ENCODE results near the gene EHD4. TPM values are rescaled to one million over a fixed set of nuclear protein-coding genes. Genes with fewer than 3 reads are reported as not detected.

EHD4 gene
- total and polyA plus RNA-seq, 2 donors (not counting 3 experiments of a cell fraction or from before 2014, with no cell fraction given): 96.7 to 128 TPM

DNA sequence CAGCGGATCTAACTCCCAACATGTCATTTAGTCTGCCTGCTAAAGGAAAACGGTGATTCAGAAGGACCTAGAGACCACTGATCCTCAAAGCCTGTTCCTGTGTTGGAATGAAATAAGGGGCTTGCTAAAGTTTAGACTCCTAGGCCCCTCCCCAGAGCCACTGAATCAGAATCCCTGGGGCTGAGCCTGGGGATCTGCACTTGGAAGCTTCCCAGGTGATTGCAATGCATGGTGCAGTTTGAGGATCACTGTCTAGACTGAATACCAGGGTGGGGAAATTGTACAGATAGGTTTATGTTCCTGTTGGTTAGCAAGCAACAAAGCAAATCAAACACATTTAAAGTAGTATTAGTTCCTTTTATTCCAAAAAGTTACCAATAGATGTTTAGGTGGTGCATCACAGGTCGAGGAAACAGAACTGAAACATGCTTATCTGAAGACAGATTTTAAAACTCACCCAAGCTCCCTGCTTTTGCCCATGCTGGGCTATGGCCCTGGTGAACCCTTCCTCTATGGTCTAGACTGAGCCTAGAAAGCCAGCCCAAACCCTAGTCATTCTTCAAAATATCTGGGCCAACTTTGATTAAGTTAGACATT is 48.9 kb downstream of the EHD4 start:
- H3K4me2 ChIP-seq (ENCODE audit: insufficient read depth, low read length): no peak overlapping the region
- TF ChIP-seq FOS (IDR thresholded peaks at IDR 0.05; ENCODE audit: borderline replicate concordance, insufficient read depth, low read length): no peak
- no peak for TF ChIP-seq EZH2 (IDR thresholded peaks at IDR 0.05; ENCODE audit: borderline replicate concordance, low read depth, low read length, severe bottlenecking)
- no peak for TF ChIP-seq POLR2AphosphoS5 (IDR thresholded peaks at IDR 0.05; ENCODE audit: insufficient read depth, low read depth, low read length)
- no peak for TF ChIP-seq MAX (IDR thresholded peaks at IDR 0.05; ENCODE audit: insufficient read depth, insufficient read length)
- TF ChIP-seq POLR2A (IDR thresholded peaks at IDR 0.05; ENCODE audit: low read depth, low read length): no peak
- no peak for TF ChIP-seq GATA2 (IDR thresholded peaks at IDR 0.05; ENCODE audit: insufficient read depth, insufficient read length, low read depth, low read length)
- TF ChIP-seq JUN (IDR thresholded peaks at IDR 0.05; ENCODE audit: borderline replicate concordance, insufficient read depth, insufficient read length, low read depth): no peak
- TF ChIP-seq MYC (IDR thresholded peaks at IDR 0.05; ENCODE audit: low read depth, low read length): no peak
- TF ChIP-seq, protein P1, sequence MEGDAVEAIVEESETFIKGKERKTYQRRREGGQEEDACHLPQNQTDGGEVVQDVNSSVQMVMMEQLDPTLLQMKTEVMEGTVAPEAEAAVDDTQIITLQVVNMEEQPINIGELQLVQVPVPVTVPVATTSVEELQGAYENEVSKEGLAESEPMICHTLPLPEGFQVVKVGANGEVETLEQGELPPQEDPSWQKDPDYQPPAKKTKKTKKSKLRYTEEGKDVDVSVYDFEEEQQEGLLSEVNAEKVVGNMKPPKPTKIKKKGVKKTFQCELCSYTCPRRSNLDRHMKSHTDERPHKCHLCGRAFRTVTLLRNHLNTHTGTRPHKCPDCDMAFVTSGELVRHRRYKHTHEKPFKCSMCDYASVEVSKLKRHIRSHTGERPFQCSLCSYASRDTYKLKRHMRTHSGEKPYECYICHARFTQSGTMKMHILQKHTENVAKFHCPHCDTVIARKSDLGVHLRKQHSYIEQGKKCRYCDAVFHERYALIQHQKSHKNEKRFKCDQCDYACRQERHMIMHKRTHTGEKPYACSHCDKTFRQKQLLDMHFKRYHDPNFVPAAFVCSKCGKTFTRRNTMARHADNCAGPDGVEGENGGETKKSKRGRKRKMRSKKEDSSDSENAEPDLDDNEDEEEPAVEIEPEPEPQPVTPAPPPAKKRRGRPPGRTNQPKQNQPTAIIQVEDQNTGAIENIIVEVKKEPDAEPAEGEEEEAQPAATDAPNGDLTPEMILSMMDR (IDR thresholded peaks at IDR 0.05; ENCODE audit: extremely low read depth in 1 of 2, insufficient read depth in 1 of 2, low read depth in 1 of 2, low read length in 2 of 2): no peak
- POLR2A ChIA-PET: interaction anchor here (1.1 kb wide), 1 partner anchor 17 kb away, joined by 3 read pairs; no protein-coding TSS in a partner anchor

More for the DNA sequence above, 48.9 kb downstream of the EHD4 start:
- DNase-seq (ENCODE audit: low read depth, low spot score) (no peak), FAIRE-seq (no peak)
- H3K9me3 ChIP-seq (replicated peaks; ENCODE audit: control insufficient read depth, insufficient read depth, low read length): no peaks in the 10 kb centered on the region
- H3K4me1 ChIP-seq (ENCODE audit: control insufficient read depth, extremely low read depth, insufficient read depth, low read length): peaks cover 65% of the 10 kb centered on the region
- H3K36me3 ChIP-seq (ENCODE audit: control insufficient read depth in 2 of 2, extremely low read depth in 1 of 2, insufficient read depth in 2 of 2, low read length in 2 of 2): peaks cover 14 to 31% of the 10 kb centered on the region in 2 experiments
- H3K9me1 ChIP-seq (replicated peaks; ENCODE audit: control insufficient read depth, extremely low read depth, insufficient read depth, low read length): no peaks in the 10 kb centered on the region
- dilution Hi-C loops (cut with MboI; ENCODE audit: extremely low pct_ligation_motif_present, low sequenced_read_pairs) (no loop called here), intact Hi-C loops (cut with micrococcal nuclease) (no loop called here)
- no TSS peak for BruUV-seq (replicated peaks)
- H3K79me2 ChIP-seq (ENCODE audit: control insufficient read depth, insufficient read depth, low read length): peaks cover 94% of the 10 kb centered on the region
- no peak overlapping the region for H2AFZ ChIP-seq (ENCODE audit: low read depth, low read length)
- no peak overlapping the region for H3K27ac ChIP-seq (ENCODE audit: insufficient read depth, low read depth, low read length)
- H3K9ac ChIP-seq (replicated peaks; ENCODE audit: extremely low read depth, insufficient read depth, low read length): no peak overlapping the region
- H3K27me3 ChIP-seq (ENCODE audit: control insufficient read depth in 2 of 2, insufficient read depth in 2 of 2, low read length in 2 of 2): no peaks in the 10 kb centered on the region
- CTCF ChIA-PET: interaction anchor here (1.1 to 1.3 kb wide), 2 partner anchors 11 to 19 kb away, joined by 3 to 4 read pairs; no protein-coding TSS in a partner anchor
- no peak overlapping the region for H3K4me3 ChIP-seq (replicated peaks in 1 of 3; ENCODE audit: insufficient read depth in 1 of 3, low read depth in 1 of 3, low read length in 3 of 3)
- H4K20me1 ChIP-seq (replicated peaks; ENCODE audit: control insufficient read depth, extremely low read depth, insufficient read depth, low read length): no peaks in the 10 kb centered on the region
